ENCODE results near the gene ZSCAN1.
"Not testable (repeated sequence)": the region's sequence is repeated elsewhere in the genome, so short reads cannot be mapped to it uniquely, and the experiment has no call there.

ZSCAN1 gene

DNA sequence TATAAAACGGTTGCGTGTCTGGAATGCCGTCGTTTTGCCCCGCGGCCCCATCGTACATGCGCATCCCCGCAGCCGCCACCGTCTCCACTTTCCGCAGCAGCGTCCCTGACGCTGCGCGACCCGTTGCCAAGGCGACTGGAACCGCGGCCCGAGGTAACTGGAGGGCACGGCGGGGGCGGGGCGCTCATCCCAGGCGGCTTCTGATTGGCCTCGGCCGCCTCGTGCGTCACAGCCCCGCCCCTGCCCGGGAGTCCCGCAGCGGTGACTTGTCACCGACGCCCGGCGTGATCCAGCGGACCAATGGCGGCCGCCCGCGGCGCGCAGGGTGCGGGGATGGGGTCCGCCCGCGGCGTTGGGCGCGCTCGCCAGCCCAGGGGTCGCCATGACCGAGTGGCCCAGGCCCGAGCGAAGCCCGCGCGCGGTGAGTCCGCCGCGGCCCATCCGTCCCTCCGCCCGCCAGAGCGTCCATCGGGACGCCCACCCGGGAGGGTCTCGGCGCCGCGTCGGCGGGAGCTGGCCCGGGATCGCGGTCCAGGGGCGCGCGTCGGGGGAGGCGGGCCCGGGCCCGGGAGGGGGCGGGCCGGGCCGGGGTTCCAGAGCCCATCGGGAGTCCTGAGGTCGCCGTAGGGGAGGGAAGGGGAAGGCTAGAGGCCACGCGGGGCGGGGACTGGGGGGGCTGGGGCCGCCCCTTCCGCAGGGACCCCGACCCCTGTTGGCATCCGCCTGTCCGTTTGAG is at the start of gene ZSCAN1:
Gene ZSCAN1 (plus strand): TSS at position 285 of the 736 bp plus-strand sequence. CDS start 3,812 bp downstream, outside the sequence.
- in situ Hi-C loops (cut with HindIII; ENCODE audit: low sequenced_read_pairs): no loop called here

- in situ Hi-C loops (cut with HindIII; ENCODE audit: low sequenced_read_pairs): no loop called here
Measured at GRCh38 chr19:57992841-57993240, 41.0 kb upstream of the ZSCAN1 start.

GRCh38 chr19:58000677-58001076 is 33.1 kb upstream of the ZSCAN1 start:
- in situ Hi-C loops (cut with HindIII; ENCODE audit: low sequenced_read_pairs): no loop called here

- in situ Hi-C loops (cut with HindIII; ENCODE audit: low sequenced_read_pairs): no loop called here
Measured at GRCh38 chr19:58001895-58002369, 31.9 kb upstream of the ZSCAN1 start.

- in situ Hi-C loops (cut with HindIII; ENCODE audit: low sequenced_read_pairs): no loop called here
Measured at GRCh38 chr19:58002384-58003173, 31.2 kb upstream of the ZSCAN1 start, which contains the start of gene ZNF606. TSS of gene ZNF606 (minus strand) at chr19:58002820. CDS start at chr19:58001319, 1,501 bp downstream.

- in situ Hi-C loops (cut with HindIII; ENCODE audit: low sequenced_read_pairs): no loop called here
Measured at GRCh38 chr19:58003174-58003828, 30.5 kb upstream of the ZSCAN1 start.

- in situ Hi-C loops (cut with HindIII; ENCODE audit: low sequenced_read_pairs): no loop called here
Measured at GRCh38 chr19:58007285-58007684, 26.5 kb upstream of the ZSCAN1 start.

- in situ Hi-C loops (cut with HindIII; ENCODE audit: low sequenced_read_pairs): not testable (repeated sequence)
Measured at GRCh38 chr19:58008877-58009276, 24.9 kb upstream of the ZSCAN1 start.

DNA sequence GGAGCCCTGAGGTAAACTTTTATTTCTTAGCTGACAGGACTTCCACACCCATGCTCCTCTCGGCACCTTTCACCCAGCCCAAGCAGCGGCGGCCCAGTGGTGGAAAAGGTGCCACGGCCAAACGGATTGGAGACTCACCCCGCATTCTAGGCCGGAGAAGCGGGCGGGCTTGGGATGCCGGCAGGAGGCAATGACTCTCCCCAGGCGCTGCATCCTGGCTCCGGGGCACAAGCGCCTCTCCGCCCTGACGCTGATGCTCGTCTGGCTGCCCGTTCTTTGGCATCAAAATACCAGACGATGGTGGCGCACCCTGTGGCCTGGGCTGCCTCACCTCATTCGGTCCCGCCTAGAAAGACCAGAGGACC is 24.5 kb upstream of the ZSCAN1 start:
- in situ Hi-C loops (cut with HindIII; ENCODE audit: low sequenced_read_pairs): no loop called here

- in situ Hi-C loops (cut with HindIII; ENCODE audit: low sequenced_read_pairs): no loop called here
Measured at GRCh38 chr19:58009666-58010301, 24.0 kb upstream of the ZSCAN1 start.

- in situ Hi-C loops (cut with HindIII; ENCODE audit: low sequenced_read_pairs): no loop called here
Measured at GRCh38 chr19:58010507-58010906, 23.3 kb upstream of the ZSCAN1 start.

GRCh38 chr19:58014141-58014540 is 19.7 kb upstream of the ZSCAN1 start:
- in situ Hi-C loops (cut with HindIII; ENCODE audit: low sequenced_read_pairs): no loop called here

- in situ Hi-C loops (cut with HindIII; ENCODE audit: low sequenced_read_pairs): no loop called here
Measured at GRCh38 chr19:58020129-58020528, 13.7 kb upstream of the ZSCAN1 start.

GRCh38 chr19:58021541-58022282 is 12.1 kb upstream of the ZSCAN1 start:
- in situ Hi-C loops (cut with HindIII; ENCODE audit: low sequenced_read_pairs): no loop called here

DNA sequence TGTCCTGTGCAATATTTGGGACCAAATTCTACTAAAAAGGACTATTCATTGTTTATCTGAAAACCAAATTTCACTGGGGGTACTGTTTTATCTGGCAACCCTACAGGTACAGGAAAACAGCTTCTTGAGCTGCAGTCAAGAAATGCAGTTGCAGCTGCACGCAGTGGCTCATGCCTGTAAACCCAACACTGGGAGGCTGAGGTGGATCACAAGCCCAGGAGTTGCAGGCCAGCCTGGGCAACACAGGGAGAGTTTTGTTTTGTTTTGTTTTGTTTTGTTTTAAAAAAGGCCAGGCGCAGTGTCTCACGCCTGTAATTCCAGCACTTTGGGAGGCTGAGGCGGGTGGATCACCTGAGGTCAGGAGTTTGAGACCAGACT is 11.6 kb upstream of the ZSCAN1 start:
- in situ Hi-C loops (cut with HindIII; ENCODE audit: low sequenced_read_pairs): no loop called here

DNA sequence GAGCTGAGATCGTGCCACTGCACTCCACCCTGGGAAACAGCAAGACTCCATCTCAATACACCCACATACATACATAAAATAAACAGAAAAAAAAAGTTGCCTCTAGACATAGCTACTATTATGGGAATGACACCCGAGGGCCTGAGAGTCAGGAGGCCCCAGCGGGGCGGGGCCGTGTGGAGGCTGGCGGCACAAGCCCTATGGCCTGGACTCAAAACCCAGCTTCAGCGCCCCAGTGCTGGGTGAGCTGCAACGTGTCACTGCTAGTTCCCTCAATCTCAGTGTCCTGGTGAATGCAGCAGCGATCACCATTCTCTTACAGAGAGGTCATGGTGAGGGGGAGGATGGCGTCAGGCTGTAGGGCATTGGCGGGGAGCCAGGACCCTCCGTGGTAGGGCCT is 9.2 kb upstream of the ZSCAN1 start:
- in situ Hi-C loops (cut with HindIII; ENCODE audit: low sequenced_read_pairs): no loop called here

GRCh38 chr19:58034477-58034793 is 610 bp downstream of the ZSCAN1 start:
- in situ Hi-C loops (cut with HindIII; ENCODE audit: low sequenced_read_pairs): no loop called here

DNA sequence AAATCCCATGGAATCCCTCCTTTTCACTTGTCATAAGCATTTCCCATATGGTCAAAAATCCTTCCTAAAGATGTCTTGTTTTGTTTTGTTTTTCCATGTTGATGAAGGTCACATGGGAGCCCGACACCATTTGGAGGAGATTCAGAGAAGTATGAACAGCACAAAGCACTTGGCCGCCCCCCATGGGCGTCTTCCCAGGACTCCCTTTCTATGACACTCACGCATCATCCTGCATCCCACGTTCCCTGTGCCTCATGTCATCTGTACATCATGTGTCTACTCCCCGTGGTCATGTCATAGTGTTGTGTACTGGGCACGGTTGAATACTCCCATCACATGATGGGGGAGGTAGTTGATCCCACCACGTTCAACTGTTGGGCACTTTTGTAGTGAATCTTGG is 2.0 kb downstream of the ZSCAN1 start:
- in situ Hi-C loops (cut with HindIII; ENCODE audit: low sequenced_read_pairs): no loop called here

GRCh38 chr19:58037927-58038687 is 4.3 kb downstream of the ZSCAN1 start:
- in situ Hi-C loops (cut with HindIII; ENCODE audit: low sequenced_read_pairs): no loop called here

DNA sequence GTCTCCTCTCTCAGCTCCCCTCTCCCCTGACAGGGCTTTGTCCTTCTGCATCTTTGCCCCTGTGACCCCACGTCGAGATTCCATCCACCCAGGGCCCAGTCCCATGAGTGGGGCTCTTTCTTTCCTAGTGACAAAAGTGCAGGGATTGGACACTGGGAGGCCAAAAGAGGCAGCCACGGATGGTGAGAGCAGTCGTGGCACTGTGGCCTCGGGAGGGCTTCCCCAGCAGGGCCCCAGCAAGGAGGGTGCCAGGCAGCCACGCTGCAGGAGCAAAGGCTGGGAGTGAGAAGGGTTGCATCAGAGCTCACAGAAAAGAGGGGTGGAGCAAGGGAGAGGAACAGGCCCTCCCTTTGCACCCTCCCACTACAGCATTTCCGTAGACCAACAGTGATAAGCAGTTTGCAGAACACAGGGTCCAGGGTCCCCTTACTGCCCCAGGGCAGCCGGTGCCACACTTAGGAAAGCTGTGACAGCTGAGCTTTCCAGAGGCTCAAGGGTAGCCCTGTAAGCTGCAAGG is 4.9 kb downstream of the ZSCAN1 start:
- in situ Hi-C loops (cut with HindIII; ENCODE audit: low sequenced_read_pairs): no loop called here

Data from DLD1 (cell line).